ENCODE data around the gene LMO4.

Gene LMO4

GRCh38 chr1:87386217-87386790 is 57.6 kb downstream of the LMO4 start:
- Histone ChIP-seq H3K27ac (no peak overlapping the region), H3K4me3 (no peak overlapping the region), H3K9me3 (ENCODE audit: low read depth, low read length) (no peaks in the 10 kb centered on the region), H3K36me3 (ENCODE audit: insufficient read depth, low read length) (no peaks in the 10 kb centered on the region), H3K9ac (ENCODE audit: insufficient read length) (no peak overlapping the region)
- no peak for DNase-seq (ENCODE audit: low read depth, low spot score)
- no peak for TF ChIP-seq EZH2 (IDR thresholded peaks at IDR 0.05)
- TF ChIP-seq FOXP2 (optimal IDR thresholded peaks at IDR 0.05; ENCODE audit: control extremely low read depth, extremely low read length, insufficient read depth): no peak
- no peak for TF ChIP-seq POLR2AphosphoS5 (IDR thresholded peaks at IDR 0.05; ENCODE audit: borderline replicate concordance, low read depth, low read length)

- no peak overlapping the region for H3K27ac ChIP-seq
- no peak for TF ChIP-seq FOXP2 (optimal IDR thresholded peaks at IDR 0.05; ENCODE audit: control extremely low read depth, extremely low read length, insufficient read depth)
- TF ChIP-seq POLR2AphosphoS5 (IDR thresholded peaks at IDR 0.05; ENCODE audit: borderline replicate concordance, low read depth, low read length): no peak
- no peak for TF ChIP-seq EZH2 (IDR thresholded peaks at IDR 0.05)
- no peak overlapping the region for H3K9ac ChIP-seq (ENCODE audit: insufficient read length)
- H3K36me3 ChIP-seq (ENCODE audit: insufficient read depth, low read length): no peaks in the 10 kb centered on the region
- no peaks in the 10 kb centered on the region for H3K9me3 ChIP-seq (ENCODE audit: low read depth, low read length)
- no peak for DNase-seq (ENCODE audit: low read depth, low spot score)
- H3K4me3 ChIP-seq: no peak overlapping the region
Observed at GRCh38 chr1:87388411-87388810, 59.7 kb downstream of the LMO4 start.

- no peak for DNase-seq (ENCODE audit: low read depth, low spot score)
- no peaks in the 10 kb centered on the region for H3K36me3 ChIP-seq (ENCODE audit: insufficient read depth, low read length)
- no peak overlapping the region for H3K27ac ChIP-seq
- no peak overlapping the region for H3K9ac ChIP-seq (ENCODE audit: insufficient read length)
- no peaks in the 10 kb centered on the region for H3K9me3 ChIP-seq (ENCODE audit: low read depth, low read length)
- no peak overlapping the region for H3K4me3 ChIP-seq
- TF ChIP-seq POLR2AphosphoS5 (IDR thresholded peaks at IDR 0.05; ENCODE audit: borderline replicate concordance, low read depth, low read length): no peak
- no peak for TF ChIP-seq EZH2 (IDR thresholded peaks at IDR 0.05)
- TF ChIP-seq FOXP2 (optimal IDR thresholded peaks at IDR 0.05; ENCODE audit: control extremely low read depth, extremely low read length, insufficient read depth): no peak
Observed at GRCh38 chr1:87389011-87389410, 60.3 kb downstream of the LMO4 start.

GRCh38 chr1:87389546-87389945 is 60.9 kb downstream of the LMO4 start:
- Histone ChIP-seq H3K36me3 (ENCODE audit: insufficient read depth, low read length) (no peaks in the 10 kb centered on the region), H3K4me3 (no peak overlapping the region), H3K9me3 (ENCODE audit: low read depth, low read length) (no peaks in the 10 kb centered on the region), H3K27ac (no peak overlapping the region), H3K9ac (ENCODE audit: insufficient read length) (no peak overlapping the region)
- DNase-seq (ENCODE audit: low read depth, low spot score): no peak
- no peak for TF ChIP-seq FOXP2 (optimal IDR thresholded peaks at IDR 0.05; ENCODE audit: control extremely low read depth, extremely low read length, insufficient read depth)
- TF ChIP-seq POLR2AphosphoS5 (IDR thresholded peaks at IDR 0.05; ENCODE audit: borderline replicate concordance, low read depth, low read length): no peak
- TF ChIP-seq EZH2 (IDR thresholded peaks at IDR 0.05): no peak

- Histone ChIP-seq H3K27ac (no peak overlapping the region), H3K4me3 (no peak overlapping the region)
Observed at GRCh38 chr1:87392248-87393192, 63.8 kb downstream of the LMO4 start.

GRCh38 chr1:87393445-87394085 is 64.9 kb downstream of the LMO4 start:
- Histone ChIP-seq H3K27ac (no peak overlapping the region), H3K9ac (ENCODE audit: insufficient read length) (no peak overlapping the region), H3K4me3 (no peak overlapping the region), H3K9me3 (ENCODE audit: low read depth, low read length) (no peaks in the 10 kb centered on the region), H3K36me3 (ENCODE audit: insufficient read depth, low read length) (no peaks in the 10 kb centered on the region)
- no peak for DNase-seq (ENCODE audit: low read depth, low spot score)
- no peak for TF ChIP-seq POLR2AphosphoS5 (IDR thresholded peaks at IDR 0.05; ENCODE audit: borderline replicate concordance, low read depth, low read length)
- TF ChIP-seq FOXP2 (optimal IDR thresholded peaks at IDR 0.05; ENCODE audit: control extremely low read depth, extremely low read length, insufficient read depth): no peak
- TF ChIP-seq EZH2 (IDR thresholded peaks at IDR 0.05): no peak

More at GRCh38 chr1:87392248-87393192, 63.8 kb downstream of the LMO4 start:
- Histone ChIP-seq H3K9ac (ENCODE audit: insufficient read length) (no peak overlapping the region), H3K36me3 (ENCODE audit: insufficient read depth, low read length) (no peaks in the 10 kb centered on the region), H3K9me3 (ENCODE audit: low read depth, low read length) (no peaks in the 10 kb centered on the region)
- no peak for DNase-seq (ENCODE audit: low read depth, low spot score)
- no peak for TF ChIP-seq POLR2AphosphoS5 (IDR thresholded peaks at IDR 0.05; ENCODE audit: borderline replicate concordance, low read depth, low read length)

GRCh38 chr1:87394513-87394912 is 65.8 kb downstream of the LMO4 start:
- TF ChIP-seq FOXP2 (optimal IDR thresholded peaks at IDR 0.05; ENCODE audit: control extremely low read depth, extremely low read length, insufficient read depth) (no peak), EZH2 (IDR thresholded peaks at IDR 0.05) (no peak), POLR2AphosphoS5 (IDR thresholded peaks at IDR 0.05; ENCODE audit: borderline replicate concordance, low read depth, low read length) (no peak)
- Histone ChIP-seq H3K9ac (ENCODE audit: insufficient read length) (no peak overlapping the region), H3K4me3 (no peak overlapping the region), H3K27ac (no peak overlapping the region), H3K9me3 (ENCODE audit: low read depth, low read length) (no peaks in the 10 kb centered on the region), H3K36me3 (ENCODE audit: insufficient read depth, low read length) (no peaks in the 10 kb centered on the region)
- DNase-seq (ENCODE audit: low read depth, low spot score): no peak

GRCh38 chr1:87394982-87395381 is 66.3 kb downstream of the LMO4 start:
- no peak for DNase-seq (ENCODE audit: low read depth, low spot score)
- TF ChIP-seq EZH2 (IDR thresholded peaks at IDR 0.05) (no peak), POLR2AphosphoS5 (IDR thresholded peaks at IDR 0.05; ENCODE audit: borderline replicate concordance, low read depth, low read length) (no peak), FOXP2 (optimal IDR thresholded peaks at IDR 0.05; ENCODE audit: control extremely low read depth, extremely low read length, insufficient read depth) (no peak)
- Histone ChIP-seq H3K9ac (ENCODE audit: insufficient read length) (no peak overlapping the region), H3K4me3 (no peak overlapping the region), H3K36me3 (ENCODE audit: insufficient read depth, low read length) (no peaks in the 10 kb centered on the region), H3K9me3 (ENCODE audit: low read depth, low read length) (no peaks in the 10 kb centered on the region), H3K27ac (no peak overlapping the region)

Measured in SK-N-MC (cell line).